Measurements from ENCODE around the gene WNK1.
A peak's percentile ranks its signal among the peaks of the same experiment; 100 is the strongest.
"Not testable (repeated sequence)": the region's sequence is repeated elsewhere in the genome, so short reads cannot be mapped to it uniquely, and the experiment has no call there.

The WNK1 gene

DNA sequence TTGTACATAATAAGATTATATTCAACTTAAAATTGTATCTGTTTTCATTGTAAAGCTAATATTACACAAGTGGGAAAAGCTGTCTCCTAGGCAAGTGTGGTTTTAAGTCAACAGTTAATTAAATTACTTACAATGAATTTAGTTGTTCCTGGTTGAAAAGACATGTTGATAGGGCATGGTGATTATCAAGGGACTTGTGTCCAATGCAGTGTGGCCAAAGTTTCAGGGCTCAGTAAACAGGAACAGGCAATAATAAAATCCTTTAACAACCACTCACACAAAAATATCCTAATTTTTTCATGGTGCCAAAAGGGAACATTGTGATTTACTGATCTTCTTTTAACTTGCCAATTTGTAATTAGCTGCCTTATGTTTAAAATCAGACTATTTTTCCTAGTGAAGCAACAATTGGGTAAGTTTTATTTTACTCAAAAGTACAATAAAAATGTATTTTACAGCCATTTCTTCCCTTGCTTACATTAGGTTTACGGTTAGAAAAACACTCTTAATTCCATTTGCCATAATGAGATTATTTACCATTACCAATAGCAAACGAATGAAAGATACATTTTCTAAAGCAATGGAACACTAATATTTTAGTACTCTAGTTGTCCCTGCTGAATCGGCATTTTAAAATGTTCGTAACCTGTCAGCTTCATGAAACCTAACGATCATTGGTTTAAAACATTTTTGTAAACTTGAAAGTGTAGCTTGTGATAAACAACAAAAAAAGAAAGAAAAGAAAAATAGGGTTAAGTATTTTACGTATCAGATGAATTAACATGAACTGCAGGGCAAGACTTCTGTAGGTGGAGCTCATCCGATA lies 1.8 kb upstream of the WNK1 start:
- no peak for DNase-seq

DNA sequence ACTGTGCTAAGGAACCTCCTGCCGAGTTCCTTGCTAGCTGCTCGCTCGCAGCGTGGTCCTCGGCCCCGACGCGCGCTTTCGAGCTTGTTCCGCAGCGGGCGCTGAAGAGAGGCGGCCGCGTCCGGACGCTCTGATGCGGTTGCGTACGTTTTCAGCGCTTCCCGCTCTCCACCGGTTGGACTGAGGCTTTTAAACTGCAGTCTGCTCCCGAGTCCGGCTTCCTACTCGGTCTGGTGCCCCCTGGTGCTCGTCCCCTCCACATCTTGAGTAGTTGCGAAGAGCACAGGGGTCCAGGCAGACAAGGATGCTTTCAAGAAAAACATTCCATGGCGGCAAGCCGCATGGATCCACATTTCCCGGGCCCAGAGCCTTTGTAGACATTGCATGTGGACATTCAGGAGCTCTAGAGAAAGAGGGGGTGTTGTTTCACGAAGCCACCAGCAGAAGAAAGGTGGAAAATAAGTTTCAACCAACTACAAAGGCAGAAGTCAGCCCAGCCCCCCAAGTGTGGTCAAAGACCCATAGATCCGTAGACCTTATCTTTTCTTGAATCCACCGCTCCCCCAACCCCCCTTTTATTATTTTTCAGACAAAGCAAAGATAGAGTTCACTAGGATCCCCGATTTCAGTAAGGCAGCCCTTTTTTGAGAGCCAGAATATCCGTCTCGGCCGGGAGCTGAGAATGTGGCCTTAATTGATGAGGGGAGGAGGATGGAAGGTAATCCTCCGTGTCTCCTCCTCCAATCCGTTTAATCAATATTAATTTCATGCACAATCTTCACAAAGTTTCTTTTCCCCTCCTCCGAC lies 984 bp upstream of the WNK1 start:
- peak; percentile 96 for DNase-seq

DNA sequence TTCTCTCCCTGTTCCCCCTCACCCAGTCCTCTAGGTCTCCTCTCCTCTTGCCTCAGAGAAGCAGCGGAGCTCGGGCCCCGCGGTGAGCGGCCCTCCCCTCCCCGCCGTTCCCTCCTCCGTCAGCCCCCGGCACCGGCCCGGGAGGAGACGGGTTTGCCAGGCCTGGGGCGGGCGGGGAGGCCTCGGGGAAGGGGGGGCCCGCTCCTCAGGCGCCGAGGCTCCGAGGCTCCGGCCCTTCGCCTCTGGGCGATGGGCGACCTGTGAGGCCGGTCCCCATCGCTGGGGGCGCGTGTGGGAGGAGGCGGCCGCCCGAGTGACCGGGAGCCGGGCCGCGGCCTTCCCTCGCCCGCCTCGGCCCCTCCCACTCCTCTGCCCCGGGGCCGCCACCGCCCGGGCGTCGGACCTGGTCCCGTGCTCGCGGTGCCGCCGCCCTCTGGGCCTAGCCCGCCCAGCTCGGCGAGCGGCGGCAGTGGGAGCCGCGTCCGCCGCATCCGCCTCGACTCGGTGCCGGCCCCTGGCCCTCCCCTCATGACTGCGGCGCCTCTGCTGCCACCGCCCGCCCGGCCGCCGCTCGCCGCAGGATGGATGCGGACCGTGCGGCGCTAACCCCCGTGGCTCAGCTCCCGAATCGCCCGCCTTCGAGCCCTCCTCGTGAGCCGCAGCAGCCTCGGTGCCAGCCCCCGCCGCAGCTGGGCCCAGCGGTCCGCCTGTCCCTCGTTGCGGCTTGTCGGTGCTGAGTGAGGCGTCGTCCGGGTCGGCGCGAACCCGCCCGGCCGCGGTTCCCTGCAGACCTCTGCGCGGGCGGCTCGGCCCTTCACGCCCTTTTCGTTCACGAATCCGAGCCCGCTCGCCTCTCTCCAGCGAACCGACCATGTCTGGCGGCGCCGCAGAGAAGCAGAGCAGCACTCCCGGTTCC lies 574 bp downstream of the WNK1 start:
- no peak for DNase-seq

DNA sequence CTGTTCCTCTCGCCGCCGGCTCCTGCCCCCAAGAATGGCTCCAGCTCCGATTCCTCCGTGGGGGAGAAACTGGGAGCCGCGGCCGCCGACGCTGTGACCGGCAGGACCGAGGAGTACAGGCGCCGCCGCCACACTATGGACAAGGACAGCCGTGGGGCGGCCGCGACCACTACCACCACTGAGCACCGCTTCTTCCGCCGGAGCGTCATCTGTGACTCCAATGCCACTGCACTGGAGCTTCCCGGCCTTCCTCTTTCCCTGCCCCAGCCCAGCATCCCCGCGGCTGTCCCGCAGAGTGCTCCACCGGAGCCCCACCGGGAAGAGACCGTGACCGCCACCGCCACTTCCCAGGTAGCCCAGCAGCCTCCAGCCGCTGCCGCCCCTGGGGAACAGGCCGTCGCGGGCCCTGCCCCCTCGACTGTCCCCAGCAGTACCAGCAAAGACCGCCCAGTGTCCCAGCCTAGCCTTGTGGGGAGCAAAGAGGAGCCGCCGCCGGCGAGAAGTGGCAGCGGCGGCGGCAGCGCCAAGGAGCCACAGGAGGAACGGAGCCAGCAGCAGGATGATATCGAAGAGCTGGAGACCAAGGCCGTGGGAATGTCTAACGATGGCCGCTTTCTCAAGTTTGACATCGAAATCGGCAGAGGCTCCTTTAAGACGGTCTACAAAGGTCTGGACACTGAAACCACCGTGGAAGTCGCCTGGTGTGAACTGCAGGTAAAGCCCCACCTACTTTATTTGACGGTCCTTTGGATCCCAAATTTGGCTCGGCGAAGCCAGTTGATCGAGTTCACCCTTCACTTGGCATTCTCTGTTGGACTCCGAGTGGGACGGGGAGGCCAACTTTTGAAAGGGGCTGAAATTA lies 1.5 kb downstream of the WNK1 start:
- DNase-seq, result no peak

DNA sequence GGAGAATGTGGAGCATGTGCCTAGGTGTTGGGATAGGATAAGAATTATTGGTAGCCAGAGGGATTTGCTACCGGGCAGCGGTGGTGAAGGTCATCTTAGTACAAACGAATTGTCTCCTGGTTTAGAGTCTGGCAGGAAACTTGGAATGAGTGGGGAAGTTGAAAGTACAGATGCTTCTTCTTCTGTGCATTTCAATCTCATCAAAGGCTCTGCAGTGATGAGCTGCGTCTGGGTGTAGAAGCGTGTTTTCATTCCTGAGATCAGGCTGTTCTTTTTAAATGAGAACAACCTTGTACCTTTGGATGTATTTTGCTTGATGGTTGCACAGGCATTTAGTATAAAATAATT lies 2.1 kb downstream of the WNK1 start:
- no peak for DNase-seq

DNA sequence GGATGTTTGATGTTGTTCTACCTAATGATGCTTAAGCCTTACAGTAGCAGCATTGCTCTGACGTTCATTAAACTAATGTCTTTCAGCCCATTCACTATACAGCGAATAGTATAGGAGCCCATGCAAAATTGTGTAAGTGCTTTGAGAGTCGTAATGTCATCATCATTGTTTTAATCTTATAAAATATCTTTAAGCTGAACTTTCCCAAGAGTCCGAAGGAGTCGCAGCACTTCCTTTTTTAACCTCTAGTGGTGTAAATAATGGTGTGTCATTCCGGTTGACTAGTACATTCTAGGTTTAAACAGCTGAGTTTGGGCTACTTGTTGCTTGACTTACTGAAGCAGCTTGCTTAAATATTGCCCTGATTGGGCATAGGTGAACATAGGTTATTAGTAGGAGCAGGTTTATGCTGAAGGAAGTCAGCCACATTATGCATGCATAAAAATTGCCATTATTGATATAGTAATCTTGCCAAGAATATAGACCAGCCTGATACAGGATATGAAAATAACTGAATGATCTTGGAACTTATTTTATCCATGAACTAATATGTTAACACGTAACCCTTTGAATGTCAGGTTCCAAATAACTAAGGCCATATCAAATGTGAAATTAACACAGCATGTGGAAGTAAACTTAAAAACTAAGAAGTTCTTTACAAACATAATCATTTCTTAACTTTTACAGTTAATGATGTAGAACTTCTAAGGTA lies 2.6 kb downstream of the WNK1 start:
- no peak for DNase-seq

DNA sequence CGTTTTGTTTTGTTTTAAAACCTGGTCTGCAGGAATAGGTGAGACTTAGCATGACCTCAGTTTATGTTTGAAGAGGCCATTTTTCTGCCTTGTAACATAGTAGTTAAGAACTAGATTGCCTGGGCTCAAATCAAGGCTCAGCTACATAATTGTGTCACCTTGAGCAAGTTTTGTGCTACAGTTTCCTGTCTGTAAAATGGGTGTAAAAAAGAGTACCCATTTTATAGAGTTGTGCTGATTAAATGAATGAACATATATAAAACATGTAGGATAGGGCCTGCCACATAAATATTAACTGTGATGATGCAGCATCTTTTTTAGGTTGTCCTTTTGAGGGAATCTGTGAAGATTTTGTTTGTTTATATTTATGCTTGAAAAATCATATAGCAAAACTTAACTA lies 7.2 kb downstream of the WNK1 start:
- DNase-seq, result no peak

DNA sequence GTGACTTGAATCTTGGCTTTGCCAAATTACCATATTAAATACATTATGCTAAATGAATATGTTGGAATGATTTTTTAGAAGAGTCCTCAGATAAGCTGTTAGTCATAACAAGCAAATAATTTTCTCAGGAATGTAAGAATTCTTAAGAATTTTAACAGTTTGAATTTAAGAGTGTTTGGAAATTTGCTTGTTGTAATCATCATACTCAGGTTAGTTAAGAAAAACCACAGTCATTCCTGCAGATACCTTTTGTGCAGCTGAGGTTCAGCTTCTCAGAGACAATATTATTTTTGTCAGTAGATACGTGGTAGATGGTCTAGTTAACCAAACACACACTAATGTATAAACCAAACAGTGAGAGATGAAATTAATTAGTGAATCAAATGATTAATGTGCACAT lies 8.9 kb downstream of the WNK1 start:
- no peak for DNase-seq

DNA sequence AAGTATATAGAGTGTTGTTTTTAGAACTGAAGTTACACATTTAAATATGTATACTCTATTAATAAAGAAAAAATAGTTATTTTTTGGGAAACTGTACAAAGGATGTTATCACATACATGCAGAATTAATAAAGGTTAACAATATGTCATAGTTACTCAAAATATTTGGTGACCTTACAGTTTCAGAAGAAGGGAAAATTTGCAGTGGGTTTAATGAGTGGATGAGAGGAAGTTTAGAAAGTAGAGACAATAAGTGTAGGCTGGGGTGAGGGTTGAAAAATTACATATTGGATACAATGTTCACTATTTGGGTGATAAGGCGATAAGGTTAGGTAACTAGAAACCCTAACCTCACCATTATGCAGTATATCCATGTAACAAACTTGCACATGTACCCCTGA lies 13.5 kb downstream of the WNK1 start:
- DNase-seq, result no peak

DNA sequence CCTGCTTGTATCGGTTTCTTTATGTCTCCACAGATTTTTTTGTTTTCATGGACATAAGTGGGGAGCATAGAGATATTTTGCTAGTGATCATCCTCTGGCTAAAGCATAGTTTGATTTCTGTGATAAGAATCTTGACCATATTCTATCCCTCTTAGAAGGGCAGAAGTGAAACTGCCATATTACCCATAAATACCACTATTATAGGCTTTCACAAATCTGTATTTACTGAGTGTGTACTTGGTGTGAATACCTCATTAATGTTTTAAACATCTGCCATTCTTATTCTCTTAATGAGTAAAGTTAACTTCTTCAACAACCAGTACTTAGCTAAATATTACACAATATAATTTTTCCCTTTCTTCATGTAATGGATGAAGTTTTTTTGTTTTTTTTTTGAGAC lies 16.1 kb downstream of the WNK1 start:
- no peak for DNase-seq

DNA sequence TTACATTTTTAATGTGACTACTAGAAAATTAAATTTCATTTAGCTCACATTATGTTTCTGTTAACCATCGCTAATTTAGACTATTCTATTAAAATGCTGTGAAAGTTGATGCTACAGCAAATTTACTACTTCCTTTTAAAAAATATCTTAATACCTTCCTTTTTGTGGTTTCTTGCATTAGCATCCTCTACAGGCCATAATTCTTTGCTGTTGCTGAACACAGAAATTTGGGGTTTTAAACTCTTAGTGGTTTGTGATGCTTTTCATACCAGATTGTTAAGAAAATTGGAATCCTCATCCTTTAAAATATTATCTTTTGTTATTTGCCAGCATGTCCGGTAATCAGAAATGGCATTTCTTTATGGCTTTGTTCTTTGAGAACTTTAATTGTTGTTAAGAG lies 18.1 kb downstream of the WNK1 start:
- DNase-seq, result no peak

DNA sequence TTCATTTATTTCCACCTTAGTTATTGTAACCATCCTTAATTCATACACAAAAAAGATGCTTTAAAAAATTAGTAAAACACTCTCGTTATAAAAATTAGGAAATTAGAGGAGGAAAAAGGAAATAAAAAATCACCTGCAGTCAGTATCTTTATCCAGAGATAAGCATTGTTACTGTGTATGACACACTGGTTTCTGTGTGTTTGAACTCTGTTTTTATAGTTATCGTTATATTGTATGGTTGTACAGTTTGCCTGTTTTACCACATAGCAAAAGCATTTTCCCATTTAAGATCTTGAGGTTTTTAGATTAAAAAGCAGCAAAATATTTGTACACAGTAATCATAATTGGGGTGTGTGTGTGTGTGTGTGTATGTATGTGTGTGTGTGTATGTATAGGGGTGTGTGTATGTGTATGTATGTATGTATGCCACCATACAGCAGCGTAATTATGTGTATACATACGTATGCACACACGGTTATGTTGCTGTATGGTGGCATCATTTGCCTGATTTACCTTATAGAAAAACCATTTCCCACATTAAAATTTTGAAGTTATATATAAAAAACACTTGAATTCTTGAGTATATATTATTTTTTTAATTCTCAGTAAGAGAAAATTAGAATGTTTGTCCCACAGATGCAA lies 19.8 kb downstream of the WNK1 start:
- DNase-seq, result no peak

DNA sequence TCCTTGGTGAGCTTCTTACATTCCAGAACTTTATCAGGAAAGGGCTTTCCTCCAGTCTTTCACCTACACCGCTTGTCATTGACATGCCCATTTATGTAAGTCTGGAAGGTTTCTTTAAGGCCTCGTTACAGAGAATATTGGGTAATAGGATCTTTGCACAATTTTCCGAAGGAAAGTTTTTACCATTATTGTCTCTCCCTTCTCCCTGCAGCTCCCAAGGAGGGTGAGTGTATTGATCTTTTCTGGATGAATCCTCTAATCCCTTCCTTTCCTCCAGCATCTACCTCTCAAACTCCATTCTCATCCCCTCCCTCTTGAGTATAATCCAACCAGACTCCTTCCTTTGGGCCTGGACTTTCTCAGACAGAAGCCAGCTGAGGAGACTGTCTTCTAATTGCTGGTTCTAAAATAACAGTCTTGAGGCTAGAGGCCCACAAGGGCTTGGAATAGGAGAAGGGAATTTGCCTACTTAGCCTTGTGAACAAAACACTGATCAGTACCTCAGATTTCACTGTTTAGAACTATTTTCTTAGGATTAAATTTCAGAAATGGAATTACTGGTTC lies 21.8 kb downstream of the WNK1 start:
- no peak for DNase-seq

DNA sequence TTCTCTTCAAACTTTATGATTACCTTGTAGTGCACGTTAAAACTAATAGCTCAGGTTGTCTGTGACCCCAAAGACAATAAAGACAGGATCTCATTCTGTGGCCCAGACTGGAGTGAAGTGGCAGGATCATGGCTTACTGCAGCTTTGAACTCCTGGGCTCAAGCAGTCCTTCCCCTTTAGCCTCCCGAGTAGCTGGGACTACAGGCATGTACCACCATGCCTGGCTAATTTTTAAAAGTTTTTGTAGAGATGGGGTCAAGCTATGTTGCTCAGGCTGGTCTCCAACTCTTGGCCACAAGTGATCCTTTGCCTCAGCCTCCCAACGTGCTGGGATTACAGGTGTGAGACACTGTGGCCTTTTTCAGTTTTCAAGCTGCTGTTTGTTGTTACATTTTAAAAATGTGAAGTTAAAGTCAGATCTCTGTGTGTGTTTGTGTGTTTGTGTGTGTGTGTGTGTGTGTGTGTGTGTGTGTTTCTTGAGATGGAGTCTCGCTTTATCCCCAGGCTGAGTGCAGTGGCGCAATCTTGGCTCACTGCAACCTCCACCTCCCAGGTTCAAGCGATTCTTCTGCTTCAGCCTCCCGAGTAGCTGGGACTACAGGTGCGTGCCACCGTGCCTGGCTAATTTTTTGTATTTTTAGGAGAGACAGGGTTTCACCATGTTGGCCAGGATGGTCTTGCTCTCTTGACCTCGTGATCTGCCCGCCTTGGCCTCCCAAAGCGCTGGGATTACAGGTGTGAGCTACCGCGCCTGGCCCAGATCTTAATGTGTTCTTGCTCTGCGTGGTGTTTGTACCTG lies 23.8 kb downstream of the WNK1 start:
- DNase-seq, result not testable (repeated sequence)

DNA sequence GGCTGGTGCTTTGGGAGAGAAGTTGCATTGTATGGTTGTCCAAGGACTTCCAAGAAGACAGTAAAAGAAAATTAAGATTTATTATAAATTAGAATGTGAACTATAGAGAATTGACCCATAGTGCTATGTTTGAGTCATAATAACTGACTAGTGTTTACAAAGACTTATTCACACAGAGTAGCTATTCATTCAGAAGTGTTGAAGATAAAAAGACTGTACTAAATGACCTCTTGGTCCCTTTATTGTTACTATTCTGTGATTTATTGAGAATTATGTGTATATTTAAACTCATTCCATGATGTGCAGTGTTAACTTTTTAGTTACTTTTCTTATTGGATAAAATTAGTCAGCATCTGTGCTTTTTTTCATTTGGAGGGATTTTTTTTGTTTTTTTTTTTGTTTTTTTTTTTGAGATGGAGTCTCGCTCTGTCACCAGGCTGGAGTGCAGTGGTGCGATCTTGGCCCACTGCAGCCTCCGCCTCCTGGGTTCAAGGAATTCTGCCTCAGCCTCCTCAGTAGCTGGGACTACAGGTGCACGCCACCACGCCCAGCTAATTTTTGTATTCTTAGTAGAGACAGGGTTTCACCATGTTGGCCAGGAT lies 24.5 kb downstream of the WNK1 start:
- DNase-seq, result not testable (repeated sequence)

DNA sequence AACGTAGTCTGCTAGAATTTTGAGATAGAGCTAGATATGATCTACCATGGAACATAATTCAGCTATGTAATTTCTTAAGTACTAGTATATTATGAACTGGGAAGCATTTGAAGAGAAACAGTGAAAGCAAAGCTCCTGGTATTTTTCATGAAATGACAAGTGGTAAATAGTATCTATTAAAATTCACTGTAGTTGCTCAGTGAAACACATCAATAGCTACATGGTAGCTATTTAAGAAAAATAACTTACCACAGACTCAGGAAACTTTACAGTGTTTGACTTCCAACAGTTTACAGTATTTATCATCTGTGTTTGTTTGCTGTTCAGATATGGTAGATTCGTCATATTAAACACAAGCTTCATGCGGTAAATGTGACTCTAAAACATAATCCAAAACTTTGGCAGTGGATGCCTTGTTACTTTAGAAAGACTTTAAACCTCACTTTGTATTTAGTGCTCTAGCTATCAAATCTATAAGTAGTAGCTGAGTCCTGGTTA lies 25.2 kb downstream of the WNK1 start:
- DNase-seq, result no peak

DNA sequence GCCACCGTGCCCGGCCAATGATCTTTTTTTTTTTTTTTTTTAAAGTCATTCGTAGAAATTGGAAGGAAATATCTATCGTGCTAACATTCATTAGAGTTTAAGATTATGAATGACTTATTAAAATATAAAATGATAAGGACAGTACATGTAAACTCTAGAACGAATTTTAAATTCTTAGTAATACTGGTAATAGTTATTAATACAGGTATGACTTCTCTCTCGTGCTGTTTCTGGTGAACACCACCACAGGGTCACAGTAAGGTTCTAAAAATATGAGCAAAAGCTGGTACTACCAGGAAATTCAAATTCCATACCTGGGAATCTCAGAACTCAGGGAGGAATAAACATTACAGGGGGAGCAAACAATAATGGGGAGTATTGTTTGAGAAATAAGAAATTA lies 26.2 kb downstream of the WNK1 start:
- DNase-seq, result no peak

DNA sequence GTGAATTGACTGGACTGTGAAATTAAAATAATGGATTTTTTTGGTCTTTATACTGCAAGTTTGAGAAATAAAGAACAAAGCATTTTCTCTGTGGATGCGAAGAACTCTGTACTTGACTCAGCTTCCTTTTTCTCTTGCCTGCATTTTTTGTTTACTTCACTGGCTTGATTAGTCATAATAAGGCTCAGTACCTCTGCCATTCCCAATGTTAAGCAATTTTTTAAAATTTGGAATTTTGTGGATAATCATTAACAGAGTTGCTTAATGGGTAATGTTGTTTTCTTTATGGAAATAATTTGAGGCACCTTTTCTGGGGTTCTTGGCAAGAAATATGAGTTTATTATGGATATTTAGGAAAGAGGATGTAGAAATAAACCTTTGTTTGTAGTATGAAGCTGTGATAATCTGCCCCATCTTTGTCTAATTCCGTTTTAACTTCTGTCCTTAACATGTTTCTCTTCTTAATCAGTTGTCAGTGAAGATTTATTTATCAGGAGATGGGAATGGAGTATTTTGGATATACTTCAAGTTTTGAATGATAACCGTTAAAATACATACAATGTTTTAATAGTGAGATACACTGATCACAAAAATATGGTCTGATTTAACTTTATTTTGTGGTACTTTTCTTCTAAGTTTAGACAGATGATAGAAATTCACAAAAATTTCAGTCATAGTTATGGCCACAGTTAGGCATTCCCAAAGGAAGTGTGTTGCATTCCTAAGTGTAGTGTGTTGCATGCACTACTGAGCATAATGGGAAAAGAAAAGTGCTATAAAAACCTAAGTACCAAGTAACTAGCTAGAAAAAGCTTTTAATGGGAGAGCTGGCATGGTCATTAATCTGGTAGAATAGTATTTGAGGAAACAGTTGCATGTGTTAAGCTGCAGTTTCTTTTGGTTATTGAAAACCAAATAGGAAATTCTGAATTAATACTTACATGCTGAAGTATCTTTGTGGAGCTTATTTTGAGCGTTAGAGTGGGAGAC lies 27.7 kb downstream of the WNK1 start:
- DNase-seq, result no peak
